OCI-LY1 (cell line): ENCODE results near the gene RAB3C.

Source experiments
- CTCF ChIP-seq: fragments of 200-600 bp; sonication (generic), shearing (Covaris generic); IDR thresholded peaks from 2 replicates; pipeline ENCODE4 v1.5.1; 2017; ENCODE audit warnings: mild to moderate bottlenecking, antibody characterized with exemption, low read length, moderate library complexity, mixed read lengths
- EZH2 ChIP-seq: fragments of 200-600 bp; sonication (generic), shearing (Covaris generic); IDR thresholded peaks from 2 replicates; pipeline ENCODE4 v1.8.0; 2017; ENCODE audit warnings: borderline replicate concordance, mixed run types, mild to moderate bottlenecking, antibody characterized with exemption, low read length, moderate library complexity, mixed read lengths

GRCh38 chr5:58751222-58751837, 168.5 kb downstream of the RAB3C start:
- no peak for TF ChIP-seq CTCF
- no peak for TF ChIP-seq EZH2
